ENCODE measurements around the gene ZRANB3. TPM values are rescaled to one million over a fixed set of nuclear protein-coding genes. Genes with fewer than 3 reads are reported as not detected.

ZRANB3 gene
- total and polyA plus RNA-seq, 2 donors (not counting 3 experiments of a cell fraction or from before 2014, with no cell fraction given), result 2.2 to 6.0 TPM

GRCh38 chr2:135279209-135279608 lies 251.8 kb downstream of the ZRANB3 start:
- DNase-seq (ENCODE audit: low read depth, low spot score), result no peak
- Histone ChIP-seq H3K9me3 (replicated peaks; ENCODE audit: control insufficient read depth, insufficient read depth, low read length) (no peaks in the 10 kb centered on the region), H3K79me2 (ENCODE audit: control insufficient read depth, insufficient read depth, low read length) (no peaks in the 10 kb centered on the region), H3K27me3 (ENCODE audit: control insufficient read depth in 2 of 2, insufficient read depth in 2 of 2, low read length in 2 of 2) (no peaks in the 10 kb centered on the region), H3K4me1 (ENCODE audit: control insufficient read depth, extremely low read depth, insufficient read depth, low read length) (no peaks in the 10 kb centered on the region), H3K36me3 (ENCODE audit: control insufficient read depth in 2 of 2, extremely low read depth in 1 of 2, insufficient read depth in 2 of 2, low read length in 2 of 2) (no peaks in the 10 kb centered on the region), H3K4me2 (ENCODE audit: insufficient read depth, low read length) (no peak overlapping the region), H3K27ac (ENCODE audit: insufficient read depth, low read depth, low read length) (no peak overlapping the region), H3K4me3 (replicated peaks in 1 of 3; ENCODE audit: insufficient read depth in 1 of 3, low read depth in 1 of 3, low read length in 3 of 3) (no peak overlapping the region), H3K9ac (replicated peaks; ENCODE audit: extremely low read depth, insufficient read depth, low read length) (no peak overlapping the region), H4K20me1 (replicated peaks; ENCODE audit: control insufficient read depth, extremely low read depth, insufficient read depth, low read length) (no peaks in the 10 kb centered on the region), H2AFZ (ENCODE audit: low read depth, low read length) (no peak overlapping the region), H3K9me1 (replicated peaks; ENCODE audit: control insufficient read depth, extremely low read depth, insufficient read depth, low read length) (no peaks in the 10 kb centered on the region)
- ChIA-PET CTCF (no interaction called here), POLR2A (no interaction called here)
- TF ChIP-seq FOS (IDR thresholded peaks at IDR 0.05; ENCODE audit: borderline replicate concordance, insufficient read depth, low read length), result no peak
- no peak for TF ChIP-seq CTCF (IDR thresholded peaks at IDR 0.05; ENCODE audit: extremely low read depth in 1 of 2, insufficient read depth in 1 of 2, low read depth in 1 of 2, low read length in 2 of 2)
- no peak for TF ChIP-seq JUN (IDR thresholded peaks at IDR 0.05; ENCODE audit: borderline replicate concordance, insufficient read depth, insufficient read length, low read depth)
- intact Hi-C loops (cut with micrococcal nuclease), result no loop called here
- no TSS peak for BruUV-seq (replicated peaks)
- dilution Hi-C loops (cut with MboI; ENCODE audit: extremely low pct_ligation_motif_present, low sequenced_read_pairs), result no loop called here
- FAIRE-seq, result no peak

GRCh38 chr2:135276525-135276924 lies 254.5 kb downstream of the ZRANB3 start:
- Histone ChIP-seq H3K9ac (replicated peaks; ENCODE audit: extremely low read depth, insufficient read depth, low read length) (no peak overlapping the region), H3K79me2 (ENCODE audit: control insufficient read depth, insufficient read depth, low read length) (no peaks in the 10 kb centered on the region), H4K20me1 (replicated peaks; ENCODE audit: control insufficient read depth, extremely low read depth, insufficient read depth, low read length) (no peaks in the 10 kb centered on the region), H3K9me3 (replicated peaks; ENCODE audit: control insufficient read depth, insufficient read depth, low read length) (no peaks in the 10 kb centered on the region), H3K36me3 (ENCODE audit: control insufficient read depth in 2 of 2, extremely low read depth in 1 of 2, insufficient read depth in 2 of 2, low read length in 2 of 2) (no peaks in the 10 kb centered on the region), H3K4me1 (ENCODE audit: control insufficient read depth, extremely low read depth, insufficient read depth, low read length) (no peaks in the 10 kb centered on the region), H3K27ac (ENCODE audit: insufficient read depth, low read depth, low read length) (no peak overlapping the region), H3K9me1 (replicated peaks; ENCODE audit: control insufficient read depth, extremely low read depth, insufficient read depth, low read length) (no peaks in the 10 kb centered on the region), H3K4me2 (ENCODE audit: insufficient read depth, low read length) (no peak overlapping the region), H3K27me3 (ENCODE audit: control insufficient read depth in 2 of 2, insufficient read depth in 2 of 2, low read length in 2 of 2) (no peaks in the 10 kb centered on the region), H3K4me3 (replicated peaks in 1 of 3; ENCODE audit: insufficient read depth in 1 of 3, low read depth in 1 of 3, low read length in 3 of 3) (no peak overlapping the region), H2AFZ (ENCODE audit: low read depth, low read length) (no peak overlapping the region)
- ChIA-PET POLR2A (no interaction called here), CTCF (no interaction called here)
- FAIRE-seq (no peak), DNase-seq (ENCODE audit: low read depth, low spot score) (no peak)
- no TSS peak for BruUV-seq (replicated peaks)
- TF ChIP-seq POLR2A (IDR thresholded peaks at IDR 0.05; ENCODE audit: low read depth, low read length) (no peak), JUN (IDR thresholded peaks at IDR 0.05; ENCODE audit: borderline replicate concordance, insufficient read depth, insufficient read length, low read depth) (no peak), EZH2 (IDR thresholded peaks at IDR 0.05; ENCODE audit: borderline replicate concordance, low read depth, low read length, severe bottlenecking) (no peak), MYC (IDR thresholded peaks at IDR 0.05; ENCODE audit: low read depth, low read length) (no peak), POLR2AphosphoS5 (IDR thresholded peaks at IDR 0.05; ENCODE audit: insufficient read depth, low read depth, low read length) (no peak), CTCF (IDR thresholded peaks at IDR 0.05; ENCODE audit: extremely low read depth in 1 of 2, insufficient read depth in 1 of 2, low read depth in 1 of 2, low read length in 2 of 2) (no peak), GATA2 (IDR thresholded peaks at IDR 0.05; ENCODE audit: insufficient read depth, insufficient read length, low read depth, low read length) (no peak), FOS (IDR thresholded peaks at IDR 0.05; ENCODE audit: borderline replicate concordance, insufficient read depth, low read length) (no peak), MAX (IDR thresholded peaks at IDR 0.05; ENCODE audit: insufficient read depth, insufficient read length) (no peak)
- dilution Hi-C loops (cut with MboI; ENCODE audit: extremely low pct_ligation_motif_present, low sequenced_read_pairs) (no loop called here), intact Hi-C loops (cut with micrococcal nuclease) (no loop called here)

Measured in endothelial cell of umbilical vein (primary cell).